Endodermal cell (in vitro differentiated cells): ENCODE results near the gene BUB3. TPM values are rescaled to one million over a fixed set of nuclear protein-coding genes. Genes with fewer than 3 reads are reported as not detected.

Experiments
- DNase-seq: peaks from one replicate; pipeline ENCODE4 v3.0.0-alpha.2; 2017
- H3K27ac ChIP-seq: 2 replicates; pipeline ENCODE4 v1.5.1; 2013; ENCODE audit warnings: mild to moderate bottlenecking, low read depth, low read length, moderate library complexity
- H3K27me3 ChIP-seq: 2 replicates; pipeline ENCODE4 v1.6.1; 2013; ENCODE audit warnings: mild to moderate bottlenecking, low read length, moderate library complexity; ENCODE audit not compliant: insufficient read depth, control insufficient read depth, poor library complexity, severe bottlenecking
- H3K36me3 ChIP-seq: 2 replicates; pipeline ENCODE4 v1.7.0; 2013; ENCODE audit warnings: mild to moderate bottlenecking, low read length, moderate library complexity; ENCODE audit not compliant: control insufficient read depth, insufficient read depth
- H3K4me1 ChIP-seq: one replicate; pipeline ENCODE4 v1.7.0; 2013; ENCODE audit warnings: low read length; ENCODE audit not compliant: control insufficient read depth, insufficient read depth
- H3K4me3 ChIP-seq: 2 replicates; pipeline ENCODE4 v1.5.1; 2013; ENCODE audit warnings: mild to moderate bottlenecking, low read length, moderate library complexity
- H3K9ac ChIP-seq: 2 replicates; pipeline ENCODE4 v1.6.1; 2013; ENCODE audit warnings: mild to moderate bottlenecking, low read length, moderate library complexity; ENCODE audit not compliant: poor library complexity, severe bottlenecking; ENCODE audit errors: extremely low read depth
- H3K9me3 ChIP-seq: 2 replicates; pipeline ENCODE4 v1.6.1; 2013; ENCODE audit warnings: mild to moderate bottlenecking, low read length, moderate library complexity; ENCODE audit not compliant: control insufficient read depth
- H3K27ac Mint-ChIP-seq: 2 replicates; pipeline ENCODE4 v1.8.0; 2020; ENCODE audit warnings: mixed read lengths
- H3K27me3 Mint-ChIP-seq: 2 replicates; pipeline ENCODE4 v1.8.0; 2021; ENCODE audit warnings: mild to moderate bottlenecking, mixed read lengths; ENCODE audit not compliant: insufficient read depth
- H3K36me3 Mint-ChIP-seq: 2 replicates; pipeline ENCODE4 v1.8.0; 2020; ENCODE audit warnings: low read depth, mixed read lengths
- H3K4me1 Mint-ChIP-seq: 2 replicates; pipeline ENCODE4 v1.8.0; 2020; ENCODE audit warnings: mixed read lengths
- H3K4me3 Mint-ChIP-seq: 2 replicates; pipeline ENCODE4 v1.8.0; 2020; ENCODE audit warnings: mild to moderate bottlenecking, moderate library complexity, mixed read lengths
- H3K9me3 Mint-ChIP-seq: 2 replicates; pipeline ENCODE4 v1.8.0; 2020; ENCODE audit warnings: mild to moderate bottlenecking, mixed read lengths
- CTCF ChIP-seq: fragments of 200-600 bp; sonication (generic); conservative IDR thresholded peaks from 2 replicates; pipeline ENCODE4 v1.5.0; 2021; ENCODE audit warnings: antibody characterized with exemption, mild to moderate bottlenecking
- WGBS, 2 experiments: methylation state at CpG; one replicate each; pipeline versions ENCODE4 v1.1.5 to v1.1.7; 2013; ENCODE audit warnings: missing lambda C conversion rate in 2 of 2, mixed read lengths in 1 of 2; ENCODE audit not compliant: insufficient coverage in 1 of 2, insufficient read length in 1 of 2; 5-methylcytosine and 5-hydroxymethylcytosine counted together
- total RNA-seq, 2 donors: library from RNA; stranded (reverse); fragmentation: NEBNext Ultra II Directional in 1 of 2; extraction: Animal tissue kit (Norgen Biotek cat#: 25700) in 1 of 2; gene quantifications; 2 replicates in 1 of 2; 3 replicates in 1 of 2; pipeline ENCODE4 v1.2.1, GENCODE V29; 2021

BUB3 gene
- total RNA-seq, 2 donors from 2014 or later = 113 to 130 TPM

GRCh38 chr10:123143825-123144168 lies 10.4 kb upstream of the BUB3 start:
- H3K27ac ChIP-seq = no peak overlapping the region
- H3K36me3 Mint-ChIP-seq = no peaks in the 10 kb centered on the region
- no peak for TF ChIP-seq CTCF
- no peak overlapping the region for H3K4me3 ChIP-seq
- no peak overlapping the region for H3K9ac ChIP-seq
- H3K4me1 ChIP-seq = peaks cover 8% of the 10 kb centered on the region
- no peak overlapping the region for H3K4me3 Mint-ChIP-seq
- H3K9me3 ChIP-seq = no peaks in the 10 kb centered on the region
- peaks cover 100% of the 10 kb centered on the region for H3K27me3 ChIP-seq
- peaks cover 99% of the 10 kb centered on the region for H3K27me3 Mint-ChIP-seq
- no peaks in the 10 kb centered on the region for H3K36me3 ChIP-seq
- H3K4me1 Mint-ChIP-seq = peaks cover 22% of the 10 kb centered on the region
- DNase-seq = no peak
- H3K27ac Mint-ChIP-seq = no peak overlapping the region
- no peaks in the 10 kb centered on the region for H3K9me3 Mint-ChIP-seq
- 3 to 5% methylated on average over 9 to 10 of the region's 10 CpGs for WGBS, 2 experiments

- H3K9me3 ChIP-seq = no peaks in the 10 kb centered on the region
- no peak overlapping the region for H3K4me3 ChIP-seq
- no peaks in the 10 kb centered on the region for H3K9me3 Mint-ChIP-seq
- peaks cover 98% of the 10 kb centered on the region for H3K27me3 Mint-ChIP-seq
- DNase-seq = peak; percentile 77
- no peak overlapping the region for H3K9ac ChIP-seq
- H3K36me3 Mint-ChIP-seq = no peaks in the 10 kb centered on the region
- H3K4me3 Mint-ChIP-seq = no peak overlapping the region
- WGBS, 2 experiments = 2 to 4% methylated on average over 13 to 29 of the region's 29 CpGs
- no peak overlapping the region for H3K27ac Mint-ChIP-seq
- H3K36me3 ChIP-seq = no peaks in the 10 kb centered on the region
- peaks cover 18% of the 10 kb centered on the region for H3K4me1 Mint-ChIP-seq
- no peaks in the 10 kb centered on the region for H3K4me1 ChIP-seq
- peak; percentile 53 for TF ChIP-seq CTCF
- H3K27ac ChIP-seq = no peak overlapping the region
- H3K27me3 ChIP-seq = peaks cover 100% of the 10 kb centered on the region
Measured at GRCh38 chr10:123144697-123145541, 9.3 kb upstream of the BUB3 start.

GRCh38 chr10:123145542-123146012 lies 8.6 kb upstream of the BUB3 start:
- DNase-seq = peak; percentile 59
- no peak overlapping the region for H3K4me3 ChIP-seq
- Mint-ChIP-seq H3K27ac (no peak overlapping the region), H3K36me3 (no peaks in the 10 kb centered on the region), H3K9me3 (no peaks in the 10 kb centered on the region), H3K27me3 (peaks cover 98% of the 10 kb centered on the region), H3K4me1 (peaks cover 19% of the 10 kb centered on the region), H3K4me3 (no peak overlapping the region)
- no peak for TF ChIP-seq CTCF
- H3K36me3 ChIP-seq = no peaks in the 10 kb centered on the region
- H3K4me1 ChIP-seq = no peaks in the 10 kb centered on the region
- peaks cover 100% of the 10 kb centered on the region for H3K27me3 ChIP-seq
- H3K9ac ChIP-seq = no peak overlapping the region
- H3K27ac ChIP-seq = no peak overlapping the region
- no peaks in the 10 kb centered on the region for H3K9me3 ChIP-seq
- WGBS, 2 experiments = 1 to 5% methylated on average over 8 to 14 of the region's 14 CpGs
